H1 (cell line): ENCODE measurements around the gene HOXC5.

Source experiments
- FOSL1 ChIP-seq: IDR thresholded peaks from 2 replicates; pipeline ENCODE4 v1.6.1; 2011; ENCODE audit warnings: mild to moderate bottlenecking, low read depth, low read length, moderate library complexity; ENCODE audit not compliant: insufficient read depth
- PHF8 ChIP-seq: fragments of 200-600 bp; sonication (generic); conservative IDR thresholded peaks from 2 replicates; pipeline ENCODE4 v1.7.1; 2012; ENCODE audit warnings: low read depth, mild to moderate bottlenecking, inconsistent platforms, low read length, moderate library complexity
- TF ChIP-seq, protein P1 (sequence below): IDR thresholded peaks from 2 replicates; pipeline ENCODE4 v1.6.1; 2012; ENCODE audit warnings: low read length, inconsistent platforms

DNA sequence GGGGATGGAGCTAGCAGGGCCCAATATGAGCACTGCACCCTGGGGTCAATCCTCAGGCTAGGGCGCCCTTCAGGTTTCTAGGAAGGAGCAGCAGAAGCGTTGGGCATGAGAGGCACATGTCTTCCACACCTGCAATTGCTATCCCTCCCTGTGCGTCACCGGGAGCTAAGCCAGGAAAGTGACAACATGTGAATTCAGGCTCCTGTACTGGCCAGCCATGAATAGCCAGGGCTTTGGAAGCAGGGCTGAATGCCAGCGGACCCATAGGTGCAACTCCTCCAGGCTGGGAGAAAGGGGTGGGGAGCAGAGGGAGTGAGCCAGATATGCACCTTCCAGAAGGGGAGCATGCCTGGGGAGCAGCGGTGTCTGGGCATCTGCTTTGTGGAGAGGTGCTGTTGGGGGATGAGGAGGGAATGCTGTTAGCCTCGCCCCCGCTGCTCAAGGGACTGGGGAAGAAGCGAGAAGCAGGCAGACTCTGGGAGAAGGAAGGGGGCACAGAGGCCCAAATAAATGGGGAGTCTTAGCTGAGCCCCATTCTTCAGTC is 6.1 kb downstream of the HOXC5 start:
- TF ChIP-seq FOSL1 (no peak), PHF8 (no peak)
- TF ChIP-seq, protein P1, sequence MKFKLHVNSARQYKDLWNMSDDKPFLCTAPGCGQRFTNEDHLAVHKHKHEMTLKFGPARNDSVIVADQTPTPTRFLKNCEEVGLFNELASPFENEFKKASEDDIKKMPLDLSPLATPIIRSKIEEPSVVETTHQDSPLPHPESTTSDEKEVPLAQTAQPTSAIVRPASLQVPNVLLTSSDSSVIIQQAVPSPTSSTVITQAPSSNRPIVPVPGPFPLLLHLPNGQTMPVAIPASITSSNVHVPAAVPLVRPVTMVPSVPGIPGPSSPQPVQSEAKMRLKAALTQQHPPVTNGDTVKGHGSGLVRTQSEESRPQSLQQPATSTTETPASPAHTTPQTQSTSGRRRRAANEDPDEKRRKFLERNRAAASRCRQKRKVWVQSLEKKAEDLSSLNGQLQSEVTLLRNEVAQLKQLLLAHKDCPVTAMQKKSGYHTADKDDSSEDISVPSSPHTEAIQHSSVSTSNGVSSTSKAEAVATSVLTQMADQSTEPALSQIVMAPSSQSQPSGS: no peak
